ENCODE results near the gene NKX6-2. TPM values are rescaled to one million over a fixed set of nuclear protein-coding genes. Genes with fewer than 3 reads are reported as not detected.

Gene NKX6-2
- total and polyA plus RNA-seq, 4 donors = 0.07 to 7.1 TPM; not detected in 2

DNA sequence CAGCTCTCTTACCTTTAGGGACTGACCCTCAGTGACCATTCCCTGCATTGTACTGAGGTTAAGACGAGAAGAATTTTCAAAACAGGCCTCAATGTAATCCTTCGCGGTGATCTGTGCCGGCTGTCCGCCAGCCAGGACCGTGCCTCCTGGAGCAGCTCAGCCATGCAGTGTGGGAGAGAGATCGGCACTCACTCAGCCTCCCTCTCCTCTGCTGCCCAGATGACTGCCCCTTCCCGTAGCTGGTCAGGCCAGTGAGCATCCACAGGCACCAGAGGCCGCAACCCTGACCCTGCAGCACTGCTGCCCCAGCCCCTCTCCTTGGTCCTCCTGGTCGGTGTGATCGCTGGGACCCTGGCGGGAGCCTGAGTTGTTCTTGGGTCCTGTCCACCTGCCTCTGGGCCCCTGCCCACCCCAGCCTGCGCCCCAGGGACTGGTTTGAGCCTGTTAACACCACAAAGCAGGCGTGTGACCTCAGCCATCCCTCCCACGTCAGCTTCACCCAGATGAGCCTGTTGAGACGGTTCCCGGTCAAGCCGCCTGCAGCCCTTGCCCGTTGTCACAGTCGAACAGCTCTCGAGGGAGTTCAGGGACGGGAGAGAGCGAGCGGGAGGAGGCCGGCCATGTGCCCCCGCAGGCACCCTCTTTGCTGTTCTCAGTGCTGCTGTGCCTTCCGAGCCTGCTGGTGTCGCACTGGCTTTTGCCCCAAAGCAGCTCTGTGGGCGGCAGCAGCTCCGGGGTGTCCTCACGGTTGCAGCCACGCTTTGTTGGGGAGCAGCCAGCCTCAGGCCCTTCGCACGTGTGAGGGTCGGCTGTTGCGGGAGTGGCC, 37.2 kb downstream of the NKX6-2 start:
- TF ChIP-seq, protein P1, sequence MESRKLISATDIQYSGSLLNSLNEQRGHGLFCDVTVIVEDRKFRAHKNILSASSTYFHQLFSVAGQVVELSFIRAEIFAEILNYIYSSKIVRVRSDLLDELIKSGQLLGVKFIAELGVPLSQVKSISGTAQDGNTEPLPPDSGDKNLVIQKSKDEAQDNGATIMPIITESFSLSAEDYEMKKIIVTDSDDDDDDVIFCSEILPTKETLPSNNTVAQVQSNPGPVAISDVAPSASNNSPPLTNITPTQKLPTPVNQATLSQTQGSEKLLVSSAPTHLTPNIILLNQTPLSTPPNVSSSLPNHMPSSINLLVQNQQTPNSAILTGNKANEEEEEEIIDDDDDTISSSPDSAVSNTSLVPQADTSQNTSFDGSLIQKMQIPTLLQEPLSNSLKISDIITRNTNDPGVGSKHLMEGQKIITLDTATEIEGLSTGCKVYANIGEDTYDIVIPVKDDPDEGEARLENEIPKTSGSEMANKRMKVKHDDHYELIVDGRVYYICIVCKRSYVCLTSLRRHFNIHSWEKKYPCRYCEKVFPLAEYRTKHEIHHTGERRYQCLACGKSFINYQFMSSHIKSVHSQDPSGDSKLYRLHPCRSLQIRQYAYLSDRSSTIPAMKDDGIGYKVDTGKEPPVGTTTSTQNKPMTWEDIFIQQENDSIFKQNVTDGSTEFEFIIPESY (IDR thresholded peaks at IDR 0.05) = no peak
- no peak for TF ChIP-seq GABPA (IDR thresholded peaks at IDR 0.05 in 1 of 2, conservative IDR thresholded peaks at IDR 0.05 in 1 of 2)
- no peak for TF ChIP-seq YY1 (IDR thresholded peaks at IDR 0.05)
- TF ChIP-seq FOXA2 (IDR thresholded peaks at IDR 0.05) = no peak
- TF ChIP-seq FOXA1 (IDR thresholded peaks at IDR 0.05) = no peak
- no peak for TF ChIP-seq EGR1 (IDR thresholded peaks at IDR 0.05; ENCODE audit: low read depth in 2 of 2)
- no peak for TF ChIP-seq JUND (IDR thresholded peaks at IDR 0.05)
- TF ChIP-seq SP1 (IDR thresholded peaks at IDR 0.05) = no peak
- TF ChIP-seq, protein P2, sequence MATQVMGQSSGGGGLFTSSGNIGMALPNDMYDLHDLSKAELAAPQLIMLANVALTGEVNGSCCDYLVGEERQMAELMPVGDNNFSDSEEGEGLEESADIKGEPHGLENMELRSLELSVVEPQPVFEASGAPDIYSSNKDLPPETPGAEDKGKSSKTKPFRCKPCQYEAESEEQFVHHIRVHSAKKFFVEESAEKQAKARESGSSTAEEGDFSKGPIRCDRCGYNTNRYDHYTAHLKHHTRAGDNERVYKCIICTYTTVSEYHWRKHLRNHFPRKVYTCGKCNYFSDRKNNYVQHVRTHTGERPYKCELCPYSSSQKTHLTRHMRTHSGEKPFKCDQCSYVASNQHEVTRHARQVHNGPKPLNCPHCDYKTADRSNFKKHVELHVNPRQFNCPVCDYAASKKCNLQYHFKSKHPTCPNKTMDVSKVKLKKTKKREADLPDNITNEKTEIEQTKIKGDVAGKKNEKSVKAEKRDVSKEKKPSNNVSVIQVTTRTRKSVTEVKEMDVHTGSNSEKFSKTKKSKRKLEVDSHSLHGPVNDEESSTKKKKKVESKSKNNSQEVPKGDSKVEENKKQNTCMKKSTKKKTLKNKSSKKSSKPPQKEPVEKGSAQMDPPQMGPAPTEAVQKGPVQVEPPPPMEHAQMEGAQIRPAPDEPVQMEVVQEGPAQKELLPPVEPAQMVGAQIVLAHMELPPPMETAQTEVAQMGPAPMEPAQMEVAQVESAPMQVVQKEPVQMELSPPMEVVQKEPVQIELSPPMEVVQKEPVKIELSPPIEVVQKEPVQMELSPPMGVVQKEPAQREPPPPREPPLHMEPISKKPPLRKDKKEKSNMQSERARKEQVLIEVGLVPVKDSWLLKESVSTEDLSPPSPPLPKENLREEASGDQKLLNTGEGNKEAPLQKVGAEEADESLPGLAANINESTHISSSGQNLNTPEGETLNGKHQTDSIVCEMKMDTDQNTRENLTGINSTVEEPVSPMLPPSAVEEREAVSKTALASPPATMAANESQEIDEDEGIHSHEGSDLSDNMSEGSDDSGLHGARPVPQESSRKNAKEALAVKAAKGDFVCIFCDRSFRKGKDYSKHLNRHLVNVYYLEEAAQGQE (IDR thresholded peaks at IDR 0.05) = no peak
- TF ChIP-seq TAF1 (conservative IDR thresholded peaks at IDR 0.05) = no peak
- TF ChIP-seq, protein P3, sequence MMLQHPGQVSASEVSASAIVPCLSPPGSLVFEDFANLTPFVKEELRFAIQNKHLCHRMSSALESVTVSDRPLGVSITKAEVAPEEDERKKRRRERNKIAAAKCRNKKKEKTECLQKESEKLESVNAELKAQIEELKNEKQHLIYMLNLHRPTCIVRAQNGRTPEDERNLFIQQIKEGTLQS (IDR thresholded peaks at IDR 0.05) = no peak
- TF ChIP-seq, protein P4, sequence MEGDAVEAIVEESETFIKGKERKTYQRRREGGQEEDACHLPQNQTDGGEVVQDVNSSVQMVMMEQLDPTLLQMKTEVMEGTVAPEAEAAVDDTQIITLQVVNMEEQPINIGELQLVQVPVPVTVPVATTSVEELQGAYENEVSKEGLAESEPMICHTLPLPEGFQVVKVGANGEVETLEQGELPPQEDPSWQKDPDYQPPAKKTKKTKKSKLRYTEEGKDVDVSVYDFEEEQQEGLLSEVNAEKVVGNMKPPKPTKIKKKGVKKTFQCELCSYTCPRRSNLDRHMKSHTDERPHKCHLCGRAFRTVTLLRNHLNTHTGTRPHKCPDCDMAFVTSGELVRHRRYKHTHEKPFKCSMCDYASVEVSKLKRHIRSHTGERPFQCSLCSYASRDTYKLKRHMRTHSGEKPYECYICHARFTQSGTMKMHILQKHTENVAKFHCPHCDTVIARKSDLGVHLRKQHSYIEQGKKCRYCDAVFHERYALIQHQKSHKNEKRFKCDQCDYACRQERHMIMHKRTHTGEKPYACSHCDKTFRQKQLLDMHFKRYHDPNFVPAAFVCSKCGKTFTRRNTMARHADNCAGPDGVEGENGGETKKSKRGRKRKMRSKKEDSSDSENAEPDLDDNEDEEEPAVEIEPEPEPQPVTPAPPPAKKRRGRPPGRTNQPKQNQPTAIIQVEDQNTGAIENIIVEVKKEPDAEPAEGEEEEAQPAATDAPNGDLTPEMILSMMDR (IDR thresholded peaks at IDR 0.05; ENCODE audit: low read depth, low read length, missing input control) = no peak
- no peak for TF ChIP-seq NR2F2 (IDR thresholded peaks at IDR 0.05)
- TF ChIP-seq, protein P5, sequence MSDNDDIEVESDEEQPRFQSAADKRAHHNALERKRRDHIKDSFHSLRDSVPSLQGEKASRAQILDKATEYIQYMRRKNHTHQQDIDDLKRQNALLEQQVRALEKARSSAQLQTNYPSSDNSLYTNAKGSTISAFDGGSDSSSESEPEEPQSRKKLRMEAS (IDR thresholded peaks at IDR 0.05) = no peak
- no peak for TF ChIP-seq RXRA (IDR thresholded peaks at IDR 0.05)
- no peak for TF ChIP-seq HNF4G (IDR thresholded peaks at IDR 0.05)
- H3K9me3 ChIP-seq (ENCODE audit: control insufficient read depth in 4 of 4, low read length in 3 of 4) = no peaks in the 10 kb centered on the region
- DNase-seq (ENCODE audit: low spot score) = no peak
- peaks cover 0 to 25% (median 6%) of the 10 kb centered on the region in 4 donors for H3K36me3 ChIP-seq (ENCODE audit: control insufficient read depth in 4 of 4, insufficient read depth in 3 of 4, low read depth in 1 of 4, low read length in 3 of 4)
- H3K27ac ChIP-seq (ENCODE audit: low read depth in 1 of 2, low read length in 2 of 2) = no peak overlapping the region
- no peaks in the 10 kb centered on the region for H3K27me3 ChIP-seq (ENCODE audit: control insufficient read depth in 4 of 4, insufficient read depth in 4 of 4, low read length in 3 of 4)
- WGBS = 97% methylated on average over 36 of the region's 36 CpGs
- no peaks in the 10 kb centered on the region for H3K4me1 ChIP-seq (ENCODE audit: control insufficient read depth in 4 of 4, insufficient read depth in 4 of 4, low read length in 3 of 4)
- H3K4me3 ChIP-seq (ENCODE audit: low read depth in 1 of 3, low read length in 3 of 3) = no peak overlapping the region
- no peak overlapping the region for H3K9ac ChIP-seq (ENCODE audit: low read depth in 1 of 2, low read length in 2 of 2)
